NOMO-1 treated with dmso at 0.1 percent for 144 hours (cell line): ENCODE results near the gene RAET1E.
A peak's percentile ranks its signal among the peaks of the same experiment; 100 is the strongest.
"Not testable (repeated sequence)": the region's sequence is repeated elsewhere in the genome, so short reads cannot be mapped to it uniquely, and the experiment has no call there.

Source experiments
- DNase-seq: peaks from one replicate; lab custom pipeline; 2025; ENCODE audit not compliant: unreplicated experiment; lab: John Stamatoyannopoulos, UW

RAET1E gene, protein sequence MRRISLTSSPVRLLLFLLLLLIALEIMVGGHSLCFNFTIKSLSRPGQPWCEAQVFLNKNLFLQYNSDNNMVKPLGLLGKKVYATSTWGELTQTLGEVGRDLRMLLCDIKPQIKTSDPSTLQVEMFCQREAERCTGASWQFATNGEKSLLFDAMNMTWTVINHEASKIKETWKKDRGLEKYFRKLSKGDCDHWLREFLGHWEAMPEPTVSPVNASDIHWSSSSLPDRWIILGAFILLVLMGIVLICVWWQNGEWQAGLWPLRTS

DNA sequence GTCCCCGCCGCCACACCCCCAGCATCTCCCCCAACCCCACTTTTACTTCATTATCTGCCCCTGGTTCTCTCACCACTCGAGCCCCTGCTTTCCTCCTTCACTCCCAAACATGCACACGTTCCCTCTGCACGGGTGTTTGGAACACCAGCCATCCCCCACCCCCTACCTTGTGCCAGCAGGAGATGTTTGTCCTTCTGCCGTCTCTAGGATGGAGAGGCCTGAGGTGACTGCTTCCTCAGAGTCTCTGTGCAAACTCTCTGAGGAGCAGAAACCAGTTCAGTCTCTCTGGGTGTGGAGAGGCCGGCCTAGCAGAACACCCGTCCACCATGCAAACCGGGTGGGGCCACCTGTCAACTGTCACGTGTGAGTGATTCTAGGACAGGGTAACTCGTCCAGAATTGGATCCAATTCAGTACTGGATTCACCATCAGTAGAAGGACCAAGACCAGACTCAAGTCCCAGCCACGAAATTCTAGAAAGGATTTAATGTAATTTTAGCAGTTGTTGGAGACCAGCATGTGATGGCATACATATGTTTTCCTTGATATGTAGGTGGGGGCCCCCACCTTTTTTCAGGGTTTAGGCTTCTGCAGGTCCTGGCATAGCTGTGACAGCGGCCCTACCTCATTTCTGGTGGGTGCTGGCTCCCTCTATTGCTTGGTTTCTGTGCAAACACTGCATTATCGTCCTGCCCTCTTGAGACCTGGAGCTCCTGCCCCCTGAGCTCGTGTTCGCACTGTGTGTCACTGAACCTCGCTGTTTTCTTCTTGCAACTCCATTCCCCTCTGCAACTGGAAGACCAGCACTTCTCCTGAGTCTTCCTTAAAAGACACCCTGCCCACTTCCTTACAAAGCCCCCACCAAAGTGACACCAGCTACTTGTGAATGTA lies at the start of gene RAET1E:
TSS of gene RAET1E (minus strand) at position 259 of the 890 bp plus-strand sequence. CDS start 7,212 bp downstream, outside the sequence.
- DNase-seq, result no peak

DNA sequence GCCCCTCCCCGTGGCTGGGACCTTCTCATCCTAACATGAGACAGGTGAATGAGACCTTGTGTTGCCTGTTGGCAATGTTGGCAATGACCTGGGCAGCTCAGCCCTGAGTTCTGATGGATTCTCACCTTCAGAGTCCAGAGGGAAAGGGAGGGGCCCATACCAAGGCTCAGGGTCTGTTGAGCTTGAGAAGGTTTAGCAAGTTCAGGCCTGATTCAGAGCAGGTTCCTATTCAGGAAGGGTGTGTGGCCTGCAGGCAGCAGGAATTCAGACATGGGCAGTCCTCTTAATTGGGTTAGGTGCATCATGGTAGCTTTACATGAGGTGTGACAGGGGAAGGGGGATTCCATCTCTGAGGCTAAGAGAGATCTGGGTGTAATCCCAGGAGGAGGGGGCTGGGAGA lies 49.6 kb upstream of the RAET1E start:
- not testable (repeated sequence) for DNase-seq

DNA sequence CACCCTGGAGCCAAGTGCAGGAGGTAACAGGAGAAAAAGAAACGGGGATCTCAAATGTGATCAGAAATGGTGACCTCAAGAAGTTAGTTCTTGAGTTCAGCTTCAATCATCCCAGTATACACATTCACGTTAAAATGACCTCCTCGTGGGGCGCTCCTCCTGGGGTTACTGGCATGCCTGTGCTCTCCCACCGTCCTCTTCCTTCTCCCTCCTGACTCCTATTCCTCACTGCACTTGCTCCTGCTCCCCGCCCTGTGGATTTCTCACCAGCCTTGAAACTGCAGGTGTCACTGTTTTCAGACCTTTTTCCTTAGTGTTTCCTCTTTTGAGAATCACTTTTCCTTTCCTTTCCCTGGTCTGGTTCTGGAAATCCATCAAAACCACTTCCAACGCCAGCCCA lies 48.7 kb upstream of the RAET1E start:
- DNase-seq, result not testable (repeated sequence)

DNA sequence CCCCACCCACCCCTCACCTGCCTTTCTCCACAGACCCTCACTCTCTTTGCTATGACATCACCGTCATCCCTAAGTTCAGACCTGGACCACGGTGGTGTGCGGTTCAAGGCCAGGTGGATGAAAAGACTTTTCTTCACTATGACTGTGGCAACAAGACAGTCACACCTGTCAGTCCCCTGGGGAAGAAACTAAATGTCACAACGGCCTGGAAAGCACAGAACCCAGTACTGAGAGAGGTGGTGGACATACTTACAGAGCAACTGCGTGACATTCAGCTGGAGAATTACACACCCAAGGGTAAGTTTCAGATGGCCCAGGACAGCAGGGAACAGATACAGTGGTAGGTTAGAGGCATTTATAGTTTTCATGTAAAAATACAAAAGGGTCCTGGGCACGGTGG lies 47.4 kb upstream of the RAET1E start:
- not testable (repeated sequence) for DNase-seq

DNA sequence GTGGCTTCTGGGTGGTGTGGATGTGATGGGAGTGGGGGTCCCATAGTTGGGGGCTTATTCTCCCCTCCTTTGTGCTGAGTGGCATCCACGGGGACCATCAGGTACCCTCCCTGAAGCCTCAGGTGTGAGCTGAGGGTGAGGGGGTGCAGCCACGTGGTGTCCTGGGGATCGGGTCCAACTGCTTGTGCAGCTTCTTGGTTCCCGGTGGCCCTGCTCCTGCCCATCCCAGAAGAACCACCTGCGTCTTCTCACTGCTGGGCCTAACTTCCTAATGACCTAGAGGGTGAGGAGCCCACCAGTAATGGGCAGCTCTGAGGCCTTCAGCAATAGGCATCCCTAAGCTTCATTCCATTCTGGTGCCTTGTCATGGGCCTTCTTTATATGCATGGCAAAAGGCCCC lies 45.4 kb upstream of the RAET1E start:
- DNase-seq, result not testable (repeated sequence)

DNA sequence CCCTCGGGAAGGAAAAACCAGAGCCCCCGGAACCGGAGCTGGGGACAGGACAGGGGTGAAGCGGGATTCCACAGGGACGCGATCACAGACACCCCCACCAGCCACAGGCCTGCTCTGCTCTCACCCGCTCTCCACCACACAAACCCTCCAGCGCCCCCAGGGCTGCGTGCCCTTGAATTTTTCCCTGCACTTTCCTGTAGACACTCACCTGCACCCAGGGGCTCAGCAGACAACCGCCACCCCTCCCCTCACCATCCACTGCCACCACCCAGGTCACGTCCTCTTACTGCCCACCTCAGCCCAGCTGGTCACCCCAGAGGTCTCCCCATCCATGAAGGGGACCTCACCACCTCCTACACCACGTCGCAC lies 44.5 kb upstream of the RAET1E start:
- no peak for DNase-seq

DNA sequence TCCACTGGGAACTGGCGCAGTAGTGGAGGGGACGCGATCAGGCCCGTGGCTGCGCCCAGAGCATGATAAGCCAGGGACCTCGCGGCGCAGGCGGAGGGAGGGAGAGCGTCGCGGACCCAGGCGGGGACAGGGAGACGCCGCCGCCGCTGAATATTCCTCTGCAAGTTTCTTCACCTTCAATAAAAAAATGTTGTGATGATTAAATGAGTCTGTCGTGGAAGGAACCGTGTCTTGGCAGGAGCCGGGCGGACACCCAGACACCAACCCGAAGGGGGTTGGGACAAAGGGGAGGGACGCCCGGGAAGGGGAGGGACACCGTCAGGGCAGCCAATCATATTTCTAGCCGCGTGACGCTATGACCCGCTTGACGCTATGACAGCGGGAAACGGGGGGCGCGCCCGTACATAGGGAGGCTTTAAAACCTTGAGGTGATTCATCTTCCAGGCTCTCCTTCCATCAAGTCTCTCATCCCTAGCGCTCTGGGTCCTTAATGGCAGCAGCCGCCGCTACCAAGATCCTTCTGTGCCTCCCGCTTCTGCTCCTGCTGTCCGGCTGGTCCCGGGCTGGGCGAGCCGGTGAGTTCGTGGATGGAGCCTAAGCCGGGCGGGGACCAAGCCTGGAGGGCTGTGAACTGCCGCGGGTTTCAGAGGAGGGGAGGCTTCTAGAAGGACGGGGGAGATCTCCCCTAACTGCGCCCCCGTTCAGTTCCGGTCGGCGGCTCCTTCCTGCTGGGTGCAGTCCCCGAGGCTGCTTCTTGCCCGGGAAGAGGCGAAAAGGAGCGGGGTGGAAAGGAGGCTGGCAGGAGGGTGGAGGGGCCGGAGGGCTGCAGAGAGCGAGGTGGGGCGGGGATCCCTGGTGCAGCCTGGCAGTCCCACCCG lies 43.9 kb upstream of the RAET1E start, which contains the start of gene ULBP2:
TSS of gene ULBP2 (plus strand) at position 432 of the 878 bp plus-strand sequence. CDS start at position 491, 59 bp downstream.
- peak; percentile 80 for DNase-seq

DNA sequence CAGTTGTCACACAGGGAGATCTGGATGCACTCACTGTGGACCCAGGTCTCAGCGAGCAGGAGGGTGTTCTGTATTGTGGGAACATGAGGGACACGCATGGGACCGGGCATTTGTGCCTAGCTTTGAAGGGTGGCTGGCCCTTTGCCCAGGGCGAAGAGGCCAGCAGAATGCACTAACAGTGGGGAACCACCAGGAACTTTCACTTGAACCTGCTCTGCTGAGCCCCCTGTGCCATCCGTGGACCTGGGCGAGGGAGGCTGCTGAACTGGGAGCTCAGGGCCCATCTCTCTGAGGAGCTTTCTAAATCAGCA lies 42.7 kb upstream of the RAET1E start:
- DNase-seq, result no peak

DNA sequence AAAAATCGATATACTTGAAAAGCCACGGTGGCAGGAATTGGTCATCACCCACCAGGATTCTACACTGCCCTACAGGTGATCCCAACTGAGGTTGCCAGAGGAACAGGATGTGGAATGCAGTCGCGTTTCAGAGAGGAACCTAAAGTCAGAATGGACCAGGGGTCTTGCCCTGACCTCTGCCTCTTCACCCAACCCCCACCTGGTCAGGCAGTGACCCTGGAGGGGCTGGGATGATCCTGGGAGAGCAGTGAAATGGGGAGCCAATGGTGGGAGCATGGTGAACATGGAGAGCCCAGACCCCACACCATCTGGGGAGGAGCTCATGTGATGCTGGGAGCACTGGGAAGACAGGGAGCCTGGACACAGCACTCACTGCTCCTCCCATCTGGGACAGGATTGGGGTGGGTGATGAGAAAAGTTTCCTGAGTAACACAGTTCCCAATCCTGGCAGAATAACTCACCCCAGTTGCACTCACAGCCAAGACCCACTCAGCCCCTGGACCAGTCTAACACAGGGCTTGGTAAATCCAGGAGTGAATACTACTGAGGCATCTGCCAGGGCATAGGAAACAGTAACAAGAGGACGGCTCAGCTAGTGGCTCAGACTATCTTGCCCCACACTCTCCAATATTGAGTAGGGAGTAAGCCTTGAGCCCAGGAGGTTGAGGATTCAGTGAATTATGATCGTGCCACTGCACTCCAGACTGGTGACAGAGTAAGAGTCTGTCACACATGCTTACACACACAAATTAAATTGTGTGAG lies 42.2 kb upstream of the RAET1E start:
- DNase-seq, result no peak

DNA sequence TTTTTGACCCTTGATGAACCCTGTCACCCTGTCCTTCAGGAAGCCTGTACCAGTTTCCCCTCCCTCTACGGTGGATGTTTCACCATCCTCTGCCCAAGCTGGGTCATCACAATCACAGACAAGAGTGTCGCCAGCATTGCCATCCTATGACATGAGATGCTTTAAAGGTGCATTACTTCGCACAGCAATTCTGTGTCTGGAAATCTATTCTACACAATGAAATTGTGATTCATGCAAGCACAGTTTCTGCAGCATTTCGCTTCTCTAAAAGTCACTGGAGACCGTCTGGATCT lies 41.4 kb upstream of the RAET1E start:
- DNase-seq, result no peak

DNA sequence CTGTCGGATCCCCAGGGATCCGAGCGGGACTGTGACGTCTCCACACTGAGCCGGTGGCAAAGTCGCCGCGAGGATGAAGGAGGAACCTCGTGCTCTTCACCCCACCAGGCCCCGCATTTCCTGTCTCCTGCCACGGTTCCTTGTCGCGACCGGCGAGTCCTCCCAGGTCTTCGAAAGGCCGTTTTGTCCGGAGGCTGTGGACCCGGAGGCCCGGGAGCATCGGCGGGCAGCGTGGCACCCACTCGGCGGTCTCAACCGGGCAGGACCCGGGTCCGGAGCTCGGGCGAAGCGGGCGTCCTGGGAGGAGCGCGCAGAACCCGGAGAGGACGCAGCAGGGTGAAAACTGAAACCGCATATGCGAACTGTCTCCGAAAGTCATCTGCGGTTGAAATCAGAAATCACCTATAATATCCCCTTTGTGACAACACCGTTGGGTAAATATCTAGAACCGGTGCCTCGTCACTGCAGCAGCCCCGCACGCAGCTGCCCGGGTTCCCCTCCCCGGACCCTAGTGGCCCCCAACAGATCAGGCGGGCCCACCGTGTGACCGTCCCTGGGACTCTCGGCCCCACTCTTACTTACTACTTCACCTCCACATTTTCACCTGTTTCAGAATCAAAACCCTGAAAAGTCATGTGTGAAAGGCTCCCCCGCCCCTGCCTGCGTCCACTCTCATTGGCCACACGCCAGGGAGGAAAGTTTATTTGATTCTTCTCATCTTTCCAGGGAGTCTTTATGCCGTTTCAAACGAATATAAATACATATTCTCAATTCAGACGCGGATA lies 40.9 kb upstream of the RAET1E start:
- no peak for DNase-seq

DNA sequence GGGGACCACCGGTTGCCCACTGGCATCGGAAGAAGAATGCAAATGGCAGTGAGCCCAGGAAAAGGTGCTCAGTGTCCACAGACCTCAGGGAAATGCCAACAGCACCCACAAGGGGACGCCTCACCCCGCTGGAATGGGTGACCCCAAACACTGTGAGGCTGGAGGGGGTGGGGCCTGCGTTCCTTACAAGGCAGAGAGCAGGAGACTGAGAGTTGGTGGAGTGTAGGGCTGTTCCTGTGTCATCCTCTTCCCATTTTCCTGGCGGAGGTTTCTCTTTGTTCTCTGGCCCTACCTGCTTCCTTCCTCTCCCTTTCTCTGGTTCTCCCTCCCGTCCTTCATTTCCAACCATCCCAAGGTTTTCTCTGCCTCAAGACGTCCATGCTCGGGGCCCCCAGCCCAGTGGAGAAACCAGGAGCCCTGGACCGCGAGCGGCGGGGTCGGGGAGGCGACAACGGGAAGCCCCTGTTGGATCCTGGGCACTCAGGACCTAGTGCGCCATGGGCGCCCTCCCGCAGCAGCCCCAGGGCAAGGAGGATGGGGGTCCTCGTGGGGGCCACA lies 40.2 kb upstream of the RAET1E start:
- not testable (repeated sequence) for DNase-seq

DNA sequence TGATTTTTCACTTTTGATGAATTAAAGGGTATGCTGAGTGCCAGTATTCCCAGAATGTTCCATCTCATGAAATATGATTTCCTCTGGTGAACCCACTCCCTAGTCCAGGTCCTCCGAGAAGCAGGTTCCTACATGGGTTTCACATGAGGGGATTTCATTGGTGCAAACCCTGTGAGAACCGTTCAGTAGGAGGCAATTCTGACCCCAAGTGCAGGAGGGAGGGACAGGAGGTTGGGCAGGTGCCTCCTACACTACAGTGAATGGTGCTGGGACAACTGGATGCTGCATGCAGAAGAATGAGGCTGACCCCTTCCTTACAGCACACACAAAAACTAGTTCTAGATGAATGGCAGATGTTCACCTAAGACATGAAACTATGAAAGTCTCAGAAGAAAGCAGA lies 38.8 kb upstream of the RAET1E start:
- no peak for DNase-seq

DNA sequence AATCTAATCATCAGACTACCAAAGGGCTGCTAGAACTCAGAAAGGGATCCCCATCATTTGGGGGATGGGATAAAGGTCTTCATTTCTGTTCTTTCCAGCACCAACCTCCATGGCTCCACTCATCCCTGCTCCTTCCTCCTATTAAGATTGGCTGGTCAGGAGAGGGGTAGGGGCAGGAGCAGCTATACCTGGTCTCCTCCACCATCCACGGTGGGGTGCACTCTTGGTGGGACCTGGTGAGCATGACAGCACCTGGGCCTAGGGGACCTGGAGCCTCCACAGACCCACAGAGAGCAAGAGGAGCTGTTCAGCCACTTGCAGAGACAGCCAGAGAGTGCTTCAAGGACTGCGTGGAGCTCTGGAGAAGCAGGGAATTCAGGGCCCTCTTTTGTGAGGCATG lies 37.8 kb upstream of the RAET1E start:
- no peak for DNase-seq

DNA sequence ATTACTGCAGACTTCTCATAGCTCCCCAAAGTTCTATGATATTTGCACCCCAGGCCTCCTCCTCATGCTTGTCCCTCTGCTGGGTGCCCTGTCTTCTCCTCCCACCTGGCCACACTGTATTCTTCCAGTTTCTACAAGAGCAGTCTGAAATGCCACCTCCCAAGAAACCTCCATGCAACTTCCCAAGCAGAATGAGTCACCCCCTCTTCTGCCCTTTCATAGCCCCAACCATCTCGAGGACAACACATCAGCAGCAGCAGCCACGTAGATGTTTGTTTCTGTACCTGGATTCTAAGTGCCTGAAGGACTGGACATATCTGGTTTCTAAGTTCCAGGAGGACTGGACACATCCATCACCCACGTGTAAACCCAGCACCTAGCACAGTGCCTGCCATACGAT lies 37.3 kb upstream of the RAET1E start:
- no peak for DNase-seq

DNA sequence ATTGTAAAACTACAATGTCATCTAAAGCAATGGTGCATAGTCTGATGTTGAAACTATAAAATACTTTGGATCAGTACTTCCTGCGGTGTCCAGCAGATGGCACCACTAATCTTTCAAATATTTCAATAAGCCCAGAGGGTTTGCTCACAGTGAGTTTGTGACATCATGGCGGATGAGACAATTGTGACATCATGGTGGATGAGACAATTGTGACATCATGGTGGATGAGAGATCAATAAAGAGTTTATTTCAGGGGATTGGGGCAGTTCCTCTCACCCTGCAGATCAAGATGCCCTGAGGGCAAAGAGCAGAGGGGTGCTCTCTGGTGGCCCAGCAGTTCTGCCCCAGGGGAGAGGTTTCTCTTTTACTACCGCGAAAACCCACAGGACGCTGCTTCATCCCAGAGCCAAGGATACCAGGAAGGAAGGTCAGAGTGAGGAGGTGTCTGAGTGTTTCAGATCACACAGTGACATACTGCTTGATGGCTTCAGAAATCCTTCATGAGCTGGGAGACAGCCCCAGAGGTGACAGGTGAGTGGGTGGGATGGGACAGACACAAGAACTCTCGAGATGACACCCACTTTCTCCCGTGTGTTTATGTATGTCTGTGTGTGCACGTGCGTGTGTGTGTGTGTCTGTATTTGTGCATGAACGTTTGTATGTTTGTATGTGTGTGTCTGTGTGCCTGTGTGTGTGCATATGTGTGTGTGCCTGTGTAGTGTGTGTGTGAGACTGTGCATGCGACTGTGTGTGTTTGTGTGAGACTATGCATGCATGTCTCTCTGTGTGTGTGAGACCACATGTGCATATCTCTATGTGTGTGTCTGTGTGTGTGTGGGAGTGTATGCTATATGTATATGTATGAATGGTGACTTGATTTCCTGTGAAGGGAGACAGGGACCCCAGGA lies 36.6 kb upstream of the RAET1E start:
- peak; percentile 11 for DNase-seq

DNA sequence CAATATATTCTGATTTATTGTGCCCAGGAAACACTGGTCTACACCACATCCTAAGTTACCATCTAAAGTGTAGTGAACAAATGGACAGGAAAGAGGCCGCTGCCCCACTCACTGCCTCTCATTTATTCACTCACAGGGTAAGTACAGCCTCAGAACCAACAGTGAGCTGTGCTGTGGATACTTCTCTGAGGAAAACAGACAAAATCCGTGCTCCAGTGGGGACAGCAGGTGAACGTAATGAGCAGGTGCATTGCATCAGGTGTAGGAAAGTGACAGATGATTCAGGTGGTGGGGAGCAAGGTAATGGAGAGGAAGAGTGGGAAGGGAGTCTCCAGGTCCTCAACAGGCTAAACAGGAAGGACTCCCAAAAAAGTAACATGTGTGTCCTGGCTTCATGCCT lies 35.5 kb upstream of the RAET1E start:
- DNase-seq, result no peak

DNA sequence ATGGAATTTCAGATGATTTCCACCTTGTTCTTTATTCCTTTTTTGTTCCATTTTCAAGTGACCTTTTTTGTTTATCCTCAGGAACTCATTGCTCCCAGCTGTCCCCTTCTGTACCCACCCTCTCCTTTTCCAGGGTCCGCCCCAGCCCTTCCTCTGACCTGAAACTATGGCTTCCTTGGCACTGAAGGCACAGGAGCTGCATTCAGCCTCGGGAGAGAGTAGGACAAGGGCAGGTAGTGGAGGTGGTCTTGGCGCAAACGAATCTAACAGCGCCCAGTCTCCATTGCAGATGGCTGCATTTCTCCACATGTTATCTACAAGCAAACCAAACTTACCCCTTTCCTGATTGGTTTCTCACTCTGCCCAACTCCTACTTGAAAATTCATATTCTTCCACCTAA lies 35.1 kb upstream of the RAET1E start:
- no peak for DNase-seq

DNA sequence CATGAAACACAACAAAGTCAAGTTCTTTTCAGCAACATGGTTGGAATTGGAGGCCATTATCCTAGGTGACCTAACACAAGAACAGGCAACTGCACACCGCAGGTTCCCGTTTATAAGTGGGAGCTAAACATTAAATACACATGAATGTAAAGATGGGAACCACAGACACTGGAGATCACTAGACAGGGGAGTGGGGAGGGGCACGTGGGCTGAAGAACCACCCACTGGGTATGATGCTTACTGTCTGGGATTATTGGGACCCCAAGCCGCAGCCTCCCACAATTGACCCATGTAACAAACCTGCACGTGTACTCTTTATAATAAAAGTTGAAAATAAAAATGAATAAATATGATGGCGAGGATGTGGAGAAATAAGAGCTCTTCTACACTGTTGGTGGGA lies 33.6 kb upstream of the RAET1E start:
- DNase-seq, result no peak
